GM10847 (cell line): ENCODE data around the gene C17orf50.

Experiments
- POLR2A ChIP-seq: IDR thresholded peaks from 2 replicates; pipeline ENCODE4 v1.6.1; 2011; ENCODE audit not compliant: insufficient read length; ENCODE audit errors: extremely low read depth

Gene C17orf50

GRCh38 chr17:35730400-35731005, 30.2 kb upstream of the C17orf50 start:
- no peak for TF ChIP-seq POLR2A

DNA sequence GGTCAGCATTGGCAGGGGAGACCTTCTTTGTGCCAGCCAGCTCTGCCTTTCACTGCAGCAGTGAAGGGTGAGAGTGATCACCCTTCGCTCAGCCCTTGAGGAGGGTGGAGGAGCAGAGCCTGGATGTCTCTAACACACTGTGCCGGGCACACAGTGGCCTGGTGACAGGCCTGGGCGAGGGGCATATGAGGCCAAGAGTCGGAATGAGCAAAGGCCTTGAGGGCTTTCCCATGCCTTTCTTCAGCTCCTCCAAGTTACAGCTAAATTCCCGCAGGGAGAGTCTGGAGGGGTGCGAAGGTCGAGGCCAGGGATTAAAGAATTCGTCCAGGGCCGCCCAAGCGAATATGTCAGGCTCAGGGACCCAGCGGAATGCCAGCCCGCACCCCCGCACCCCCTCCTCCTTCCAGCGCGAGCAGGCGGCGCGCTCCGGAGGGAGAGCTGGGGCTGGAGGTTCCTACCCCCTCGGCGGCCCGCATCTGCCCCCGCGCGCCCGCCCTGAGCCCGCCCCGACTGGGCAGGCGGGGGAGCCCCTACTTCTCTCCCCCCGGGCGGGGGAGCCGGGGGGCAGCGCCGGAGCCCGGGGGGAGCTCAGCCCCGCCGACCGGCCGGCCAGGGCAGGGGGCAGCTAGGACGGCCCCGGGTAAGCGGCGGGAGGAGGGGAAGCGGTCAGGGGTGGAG, 29.3 kb upstream of the C17orf50 start, which contains the start of gene RASL10B:
Gene RASL10B (plus strand): TSS at position 401 of the 678 bp plus-strand sequence. CDS start 3,546 bp downstream, outside the sequence.
- no peak for TF ChIP-seq POLR2A

DNA sequence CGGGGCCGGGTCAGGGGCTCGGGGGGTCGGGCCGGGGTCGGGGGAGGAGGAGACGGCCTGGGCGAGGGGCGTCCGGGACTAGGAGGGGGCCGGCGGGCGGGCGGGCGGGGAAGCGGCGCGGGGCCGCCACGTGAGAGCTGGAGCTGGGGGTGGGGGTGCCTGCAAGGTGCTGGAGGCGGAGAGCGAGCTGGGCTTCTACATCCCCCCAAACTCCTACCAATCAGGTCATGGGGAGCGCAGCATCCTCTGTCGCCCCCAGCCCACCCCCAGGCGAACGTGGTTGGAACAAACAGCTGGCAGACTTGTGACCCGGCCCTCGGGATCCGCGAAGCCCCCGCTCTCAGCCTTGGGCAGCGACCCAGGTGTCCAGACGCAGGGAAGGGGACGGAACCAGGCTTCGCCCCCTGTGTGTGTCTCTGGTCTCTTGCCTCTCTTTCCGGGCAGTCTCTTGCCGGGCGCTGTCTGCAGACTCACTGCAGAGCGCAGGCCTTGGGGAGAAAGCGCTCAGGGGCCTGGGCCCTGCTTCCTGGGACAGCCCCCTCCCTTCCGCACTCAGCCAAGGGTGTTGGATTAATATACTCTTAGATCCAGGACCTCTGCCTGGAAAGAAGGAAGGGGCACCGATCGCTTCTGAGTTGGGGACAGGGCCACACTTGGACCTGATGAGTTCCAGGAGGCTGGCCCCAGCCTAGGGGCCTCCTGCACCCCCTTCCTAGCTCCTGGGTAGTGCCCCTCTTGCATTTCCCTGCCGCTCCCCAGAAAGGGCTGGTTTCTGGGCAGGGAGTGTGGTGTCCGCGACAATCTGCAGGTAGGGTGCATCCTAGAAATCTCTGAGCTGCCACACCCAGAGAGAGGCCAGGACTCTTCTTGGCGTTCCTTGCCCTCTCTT, 28.5 kb upstream of the C17orf50 start:
- no peak for TF ChIP-seq POLR2A

DNA sequence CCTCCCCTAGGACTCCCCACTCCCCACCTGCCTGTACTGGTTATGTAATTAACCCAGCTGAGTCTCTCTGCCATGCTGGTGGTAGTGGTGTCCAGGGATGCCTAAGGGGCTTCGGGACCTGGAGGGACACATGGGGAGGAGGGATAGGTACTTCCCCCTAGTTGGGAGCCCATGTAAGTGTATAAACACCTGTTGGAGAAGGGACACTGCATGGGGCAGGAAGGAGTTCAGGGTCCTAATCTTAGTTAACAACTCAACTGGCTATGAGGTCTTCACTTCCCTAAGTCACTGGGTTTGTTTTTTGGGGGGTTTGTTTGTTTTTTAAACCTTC, 27.9 kb upstream of the C17orf50 start:
- TF ChIP-seq POLR2A = no peak

GRCh38 chr17:35733366-35733765, 27.3 kb upstream of the C17orf50 start:
- no peak for TF ChIP-seq POLR2A

DNA sequence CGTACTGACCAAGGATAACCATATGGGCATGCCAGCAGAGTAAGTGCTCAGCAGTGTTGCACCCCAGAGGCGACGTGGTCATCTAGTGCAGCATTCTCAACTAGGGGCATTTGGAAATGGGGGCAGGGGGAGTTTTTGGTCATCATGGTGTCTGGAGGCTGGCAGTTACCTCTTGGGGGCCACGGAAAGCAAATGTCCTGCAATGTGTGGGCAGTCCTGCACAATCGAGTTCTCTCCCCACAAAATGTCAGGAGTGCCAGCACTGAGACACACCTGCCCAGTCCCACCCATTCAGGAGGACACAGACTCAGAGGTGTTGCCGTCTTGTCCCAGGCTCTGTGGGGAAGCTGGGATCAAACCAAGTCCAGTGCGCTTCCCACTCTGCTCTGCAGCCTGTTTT, 26.3 kb upstream of the C17orf50 start:
- no peak for TF ChIP-seq POLR2A

GRCh38 chr17:35735036-35735805, 25.5 kb upstream of the C17orf50 start:
- no peak for TF ChIP-seq POLR2A

DNA sequence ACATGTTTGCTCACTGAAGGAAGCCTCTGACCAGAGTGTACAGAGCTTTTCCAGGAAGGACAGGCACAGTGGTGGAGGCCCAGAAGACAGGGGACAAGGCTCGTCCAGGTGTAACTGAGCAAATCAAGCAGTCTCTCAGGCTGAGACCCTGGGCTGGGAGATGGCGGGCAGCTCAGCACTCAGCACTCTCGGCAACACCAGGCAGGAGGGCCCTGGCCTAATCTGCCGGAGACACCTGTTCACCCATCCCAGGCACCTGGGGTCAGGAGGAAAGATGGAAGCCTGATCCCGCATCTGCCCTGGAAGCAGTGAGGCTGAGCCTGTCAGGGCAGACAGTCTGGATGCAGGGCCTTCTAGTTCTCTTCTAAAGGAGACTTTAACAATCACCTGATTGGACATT, 24.5 kb upstream of the C17orf50 start:
- no peak for TF ChIP-seq POLR2A

GRCh38 chr17:35738519-35739133, 22.1 kb upstream of the C17orf50 start:
- TF ChIP-seq POLR2A = no peak

- no peak for TF ChIP-seq POLR2A
These were observed 20.5 kb upstream of the C17orf50 start for GRCh38 chr17:35740216-35740615.

GRCh38 chr17:35740997-35741931, 19.4 kb upstream of the C17orf50 start:
- TF ChIP-seq POLR2A = no peak

DNA sequence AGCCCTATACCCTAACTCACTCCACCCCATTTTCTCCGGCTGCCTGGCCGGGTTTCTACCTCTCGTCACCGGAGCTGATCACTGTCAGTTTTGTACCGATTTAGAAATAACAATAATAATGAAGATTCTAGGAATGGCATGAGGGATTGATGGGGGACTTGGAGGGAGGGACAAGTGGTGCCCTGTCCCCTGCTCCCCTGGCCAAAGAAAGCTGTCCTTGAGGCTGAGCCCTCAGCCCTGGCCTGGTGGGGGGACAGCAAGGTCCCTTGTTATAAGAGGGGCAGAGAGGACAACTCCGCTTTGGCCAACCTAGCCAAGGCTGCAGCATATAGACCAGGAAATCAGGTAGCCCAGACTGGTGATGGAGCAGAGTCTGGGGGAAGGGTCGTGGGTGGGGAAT, 18.2 kb upstream of the C17orf50 start:
- no peak for TF ChIP-seq POLR2A

DNA sequence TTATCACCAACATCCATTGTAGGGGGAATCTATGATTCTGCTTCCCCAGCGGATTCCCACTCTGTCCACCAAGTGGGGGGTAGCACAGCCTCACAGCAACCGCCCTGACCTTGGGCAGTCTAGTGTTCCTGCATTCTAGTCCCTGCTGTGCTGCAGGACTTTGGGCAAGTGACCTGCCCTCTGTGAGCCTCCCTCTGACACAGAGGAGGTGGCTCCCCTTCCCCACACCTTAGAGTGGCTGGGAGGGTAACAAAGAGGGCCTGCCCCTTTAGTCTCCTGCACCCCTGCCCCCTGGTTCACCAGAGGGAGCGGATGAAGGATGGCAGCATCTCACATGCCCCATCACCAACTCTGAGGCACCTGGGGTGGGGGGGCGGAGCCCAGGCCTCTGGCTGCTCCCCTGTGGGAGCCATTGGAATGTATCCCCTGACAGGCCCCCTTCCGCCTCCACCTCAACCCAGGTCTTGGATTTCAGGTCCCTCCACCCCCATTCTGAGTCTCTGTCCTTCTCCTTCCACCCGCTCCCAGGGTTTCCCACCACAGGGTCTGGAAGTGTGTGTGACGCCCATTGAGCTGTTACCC, 17.7 kb upstream of the C17orf50 start:
- TF ChIP-seq POLR2A = no peak
